ENCODE data around the gene IFIT3.
"Not testable (repeated sequence)": the region's sequence is repeated elsewhere in the genome, so short reads cannot be mapped to it uniquely, and the experiment has no call there.

IFIT3 gene

DNA sequence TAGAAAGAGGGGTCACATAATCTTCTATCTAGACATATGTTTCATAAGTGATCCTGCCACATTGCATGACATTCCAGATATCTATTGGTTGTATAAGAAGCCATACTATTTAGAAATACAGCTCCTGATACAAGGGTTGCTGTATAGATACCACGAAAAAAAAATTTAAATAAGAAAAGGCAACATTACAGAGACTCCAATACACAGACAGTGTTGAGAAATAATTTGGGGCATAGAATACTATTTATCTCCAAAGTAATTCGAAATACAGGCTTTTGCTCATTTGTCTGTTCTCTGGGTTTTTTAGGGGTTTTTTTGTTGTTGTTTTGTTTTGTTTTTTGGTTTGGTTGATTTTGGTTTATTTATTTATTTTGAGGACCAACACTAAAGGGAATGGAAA is 23.4 kb upstream of the IFIT3 start:
- DNase-seq: no peak

DNA sequence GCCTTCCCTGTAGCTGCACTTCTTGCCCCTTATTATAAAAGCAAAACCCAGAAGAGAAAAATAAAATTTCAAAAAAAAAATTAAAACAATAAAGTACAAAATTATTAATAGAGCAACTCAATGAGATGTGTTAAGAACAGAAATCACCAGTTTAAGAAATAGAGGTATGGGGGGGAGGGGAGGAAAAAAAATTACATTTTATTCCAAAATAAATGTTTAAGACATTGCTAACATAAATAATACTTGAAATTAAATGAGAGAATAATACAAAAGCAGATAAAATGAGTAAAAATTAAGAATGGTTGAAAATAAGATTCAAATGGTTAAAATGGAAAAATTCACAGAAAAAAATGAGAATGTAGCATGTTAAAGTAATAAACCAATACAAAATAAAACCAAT is 22.9 kb upstream of the IFIT3 start:
- no peak for DNase-seq

DNA sequence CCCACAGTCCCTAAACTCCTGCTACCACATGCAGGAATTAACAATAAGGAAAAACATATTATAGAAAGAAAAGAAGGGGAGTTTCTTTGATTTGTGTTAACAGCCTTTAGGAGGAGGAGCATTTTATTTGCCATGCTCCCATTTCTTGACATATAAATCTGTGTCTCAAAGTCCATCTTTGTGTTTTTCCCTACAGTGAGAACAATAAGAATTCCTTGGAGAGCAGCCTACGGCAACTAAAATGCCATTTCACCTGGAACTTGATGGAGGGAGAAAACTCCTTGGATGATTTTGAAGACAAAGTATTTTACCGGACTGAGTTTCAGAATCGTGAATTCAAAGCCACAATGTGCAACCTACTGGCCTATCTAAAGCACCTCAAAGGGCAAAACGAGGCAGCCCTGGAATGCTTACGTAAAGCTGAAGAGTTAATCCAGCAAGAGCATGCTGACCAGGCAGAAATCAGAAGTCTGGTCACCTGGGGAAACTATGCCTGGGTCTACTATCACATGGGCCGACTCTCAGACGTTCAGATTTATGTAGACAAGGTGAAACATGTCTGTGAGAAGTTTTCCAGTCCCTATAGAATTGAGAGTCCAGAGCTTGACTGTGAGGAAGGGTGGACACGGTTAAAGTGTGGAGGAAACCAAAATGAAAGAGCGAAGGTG is 21.9 kb upstream of the IFIT3 start:
- DNase-seq: no peak

- DNase-seq: no peak
Observed at GRCh38 chr10:89306434-89307268, 21.1 kb upstream of the IFIT3 start.

GRCh38 chr10:89307269-89307577 is 20.6 kb upstream of the IFIT3 start:
- no peak for DNase-seq

DNA sequence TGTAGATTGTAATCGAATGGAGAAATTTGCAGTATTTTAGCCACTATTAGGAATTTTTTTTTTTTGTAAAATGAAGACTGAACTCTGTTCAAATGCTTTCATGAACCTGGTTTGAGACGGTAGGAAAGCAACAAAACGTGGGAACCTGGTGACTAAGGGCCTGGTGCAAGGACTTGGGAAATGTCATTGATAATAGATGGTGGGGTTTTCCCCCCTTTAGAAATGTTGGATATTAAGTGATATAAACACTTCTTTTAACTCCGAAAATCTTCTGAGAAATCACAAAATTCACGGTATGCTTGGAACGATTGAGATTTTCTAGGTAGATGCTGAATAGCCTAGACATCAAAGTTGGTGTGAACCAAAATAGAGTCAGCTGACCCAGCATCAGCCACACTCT is 19.5 kb upstream of the IFIT3 start:
- no peak for DNase-seq

- DNase-seq: no peak
Observed at GRCh38 chr10:89308736-89309135, 19.1 kb upstream of the IFIT3 start.

- no peak for DNase-seq
Observed at GRCh38 chr10:89309156-89310055, 18.4 kb upstream of the IFIT3 start.

- no peak for DNase-seq
Observed at GRCh38 chr10:89310056-89310893, 17.5 kb upstream of the IFIT3 start.

DNA sequence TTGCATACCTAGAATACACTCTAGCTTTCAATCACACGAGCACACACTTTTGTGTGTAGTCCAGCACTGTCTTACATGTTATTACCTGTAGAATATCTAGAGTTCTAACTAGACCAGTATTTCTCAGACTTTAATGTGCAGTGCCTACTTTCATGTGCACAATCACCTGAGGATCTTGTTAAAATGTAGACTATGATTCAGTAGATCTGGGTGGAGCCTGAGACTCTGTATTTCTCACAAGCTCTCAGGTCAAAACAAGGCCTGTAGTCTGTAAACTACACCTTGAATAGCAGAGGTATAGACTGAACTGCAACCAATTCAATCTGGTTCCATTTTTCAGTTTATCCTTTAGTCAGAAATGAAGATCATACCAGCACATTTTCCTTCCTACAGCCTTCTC is 14.8 kb upstream of the IFIT3 start:
- no peak for DNase-seq

GRCh38 chr10:89314676-89315075 is 13.1 kb upstream of the IFIT3 start:
- no peak for DNase-seq

GRCh38 chr10:89318047-89318446 is 9.8 kb upstream of the IFIT3 start:
- not testable (repeated sequence) for DNase-seq

DNA sequence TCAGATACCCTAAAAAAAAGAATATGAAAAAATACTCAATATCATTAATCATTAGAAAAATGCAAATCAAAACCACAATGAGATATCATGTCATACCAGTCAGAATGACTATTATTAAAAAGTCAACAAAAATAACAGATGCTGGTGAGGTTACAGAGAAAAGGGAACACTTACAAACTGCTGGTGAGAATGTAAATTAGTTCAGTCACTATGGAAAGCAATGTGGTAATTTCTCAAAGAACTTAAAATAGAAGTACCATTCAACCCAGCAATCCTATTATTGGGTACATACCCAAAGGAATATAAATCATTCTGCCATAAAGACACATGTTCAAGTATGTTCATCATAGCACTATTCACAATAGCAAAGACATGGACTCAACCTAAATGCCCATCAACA is 2.7 kb upstream of the IFIT3 start:
- DNase-seq: not testable (repeated sequence)

- DNase-seq: not testable (repeated sequence)
Observed at GRCh38 chr10:89325856-89326255, 1.9 kb upstream of the IFIT3 start.

- DNase-seq: no peak
Observed at GRCh38 chr10:89329151-89329550, 1.4 kb downstream of the IFIT3 start.

DNA sequence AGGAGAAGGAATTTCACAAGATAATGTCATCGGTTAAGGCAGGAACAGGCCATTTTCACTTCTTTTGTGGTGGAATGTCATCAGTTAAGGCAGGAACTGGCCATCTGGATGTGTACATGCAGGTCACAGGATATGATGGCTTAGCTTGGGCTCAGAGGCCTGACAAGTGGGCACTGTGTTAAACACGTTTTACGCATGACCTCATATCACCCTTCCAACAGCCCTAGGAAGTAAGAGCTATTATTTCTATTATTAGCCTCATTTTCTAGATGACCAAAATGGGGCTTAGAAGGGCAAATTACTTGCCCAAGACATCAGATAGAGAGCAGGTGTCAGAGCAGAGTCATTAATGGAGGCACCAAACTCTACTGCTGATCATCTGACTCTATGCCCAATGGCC is 2.2 kb downstream of the IFIT3 start:
- DNase-seq: not testable (repeated sequence)

DNA sequence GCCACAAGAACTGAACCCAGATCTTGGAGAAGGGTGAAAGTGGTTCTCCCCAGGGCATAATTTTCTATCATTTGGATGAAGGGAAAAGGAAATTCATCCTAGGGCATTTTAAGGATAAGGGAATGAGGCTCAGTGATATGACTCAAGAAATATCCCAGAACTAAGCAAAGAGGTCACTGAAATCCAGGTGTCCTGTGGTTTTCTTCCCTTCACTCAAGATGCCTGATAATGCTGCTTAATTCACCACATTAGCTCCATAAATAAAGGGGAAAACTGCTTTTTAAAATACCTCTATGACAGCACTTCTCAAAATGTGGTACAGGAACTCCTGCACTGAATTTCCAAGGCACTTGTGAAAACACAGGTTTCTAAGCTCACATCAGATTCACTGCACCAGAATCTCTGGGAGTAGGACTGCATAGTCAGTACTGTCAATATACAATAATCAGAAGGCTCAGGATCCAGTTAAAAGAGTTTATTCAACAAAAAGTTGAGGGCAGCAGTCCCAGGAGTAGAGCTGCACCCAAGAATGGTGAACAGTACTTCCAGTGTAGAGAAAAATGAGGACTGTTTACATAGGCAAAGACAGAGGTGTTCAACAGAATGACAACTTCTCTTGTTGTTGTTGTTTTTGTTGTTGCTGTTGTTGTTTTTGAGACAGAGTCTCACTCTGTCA is 2.9 kb downstream of the IFIT3 start:
- DNase-seq: no peak

- DNase-seq: not testable (repeated sequence)
Observed at GRCh38 chr10:89331487-89332122, 3.8 kb downstream of the IFIT3 start.

GRCh38 chr10:89332123-89332633 is 4.4 kb downstream of the IFIT3 start:
- DNase-seq: no peak

DNA sequence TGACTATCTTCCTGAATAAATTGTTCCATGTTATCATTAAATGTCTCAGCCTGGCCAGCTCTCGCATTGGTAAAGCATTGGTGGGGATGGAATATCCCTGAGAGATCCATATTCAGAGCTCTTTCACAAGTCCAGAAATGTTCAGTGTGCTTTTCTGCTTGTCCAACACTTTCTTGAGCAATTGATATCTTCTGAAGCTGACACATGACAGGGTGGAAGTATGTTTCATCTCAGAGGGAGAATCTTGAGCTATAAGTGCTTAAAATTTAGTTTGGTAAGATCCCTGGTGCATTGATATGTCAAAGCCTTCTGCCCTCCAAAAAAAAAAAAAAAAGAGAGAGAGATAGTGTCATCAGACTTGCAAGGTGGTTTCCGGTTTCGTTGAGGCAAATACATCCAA is 7.4 kb downstream of the IFIT3 start:
- no peak for DNase-seq

GRCh38 chr10:89336241-89336640 is 8.4 kb downstream of the IFIT3 start:
- DNase-seq: no peak
